GM21367 (cell line): ENCODE data around the gene UBXN2A.
"Not testable (repeated sequence)": the region's sequence is repeated elsewhere in the genome, so short reads cannot be mapped to it uniquely, and the experiment has no call there.

ENCODE experiments used
- ATAC-seq: cut with Tn5 transposase; IDR thresholded peaks from one replicate; pipeline ENCODE4 v1.9.1; 2021; ENCODE audit not compliant: unreplicated experiment

Gene UBXN2A

DNA sequence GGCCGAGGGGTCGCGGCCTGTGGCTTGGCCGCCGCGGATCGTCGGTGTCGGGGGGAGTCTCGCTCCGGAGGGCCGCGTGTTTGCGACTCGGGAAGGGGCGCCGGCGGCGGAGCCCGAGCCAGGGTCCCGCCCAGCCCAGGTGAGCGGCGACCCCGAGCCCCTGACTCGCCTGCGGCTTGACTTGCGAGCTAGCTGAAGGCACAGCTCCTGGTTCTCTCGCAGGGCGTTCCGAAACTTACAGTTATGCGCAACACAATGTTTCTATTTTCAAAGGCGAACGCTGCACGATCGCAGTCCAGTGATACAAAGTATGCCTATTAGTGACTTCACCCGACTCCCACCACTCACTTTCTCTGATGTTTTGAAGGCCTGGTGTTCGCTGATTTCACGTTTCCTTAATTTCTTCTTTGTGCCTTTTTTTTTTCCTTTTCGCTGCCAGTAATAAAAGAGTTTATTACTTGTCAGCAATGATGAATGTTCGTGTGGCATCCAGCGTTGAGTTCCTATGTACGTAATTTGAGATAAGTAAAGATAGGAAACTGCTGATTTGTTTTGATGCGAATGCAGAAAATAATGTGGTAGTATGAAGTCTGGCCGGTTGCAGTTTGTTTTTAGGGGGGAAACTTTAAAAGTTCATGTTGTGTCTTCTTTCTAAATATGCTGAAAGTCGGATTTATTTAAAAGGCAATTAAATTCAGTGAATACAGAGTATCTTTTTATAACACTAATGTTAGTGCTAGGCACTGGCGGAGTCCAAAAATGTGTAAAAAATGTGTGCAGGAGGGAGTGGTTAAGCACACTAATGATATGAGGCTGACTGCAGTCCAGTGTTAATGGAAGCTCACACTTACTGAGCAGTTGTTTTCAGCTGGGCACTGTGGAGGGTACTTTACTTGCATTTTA lies 706 bp downstream of the UBXN2A start:
- peak; percentile 48 for ATAC-seq

DNA sequence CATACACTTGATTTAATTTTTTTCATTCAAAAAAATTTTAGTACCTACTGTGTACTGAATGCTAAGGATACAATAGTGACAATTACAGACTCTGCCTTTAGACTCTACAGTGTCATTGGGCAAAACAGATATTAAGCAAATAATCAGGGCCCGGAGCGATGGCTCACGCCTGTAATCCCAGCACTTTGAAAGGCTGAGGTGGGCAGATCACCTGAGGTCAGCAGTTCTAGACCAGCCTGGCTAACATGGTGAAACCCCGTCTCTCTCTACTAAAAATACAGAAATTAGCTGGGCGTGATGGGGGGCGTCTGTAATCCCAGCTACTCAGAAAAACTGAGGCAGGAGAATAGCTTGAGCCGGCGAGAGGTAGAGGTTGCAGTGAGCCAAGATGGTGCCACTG lies 1.4 kb downstream of the UBXN2A start:
- no peak for ATAC-seq

DNA sequence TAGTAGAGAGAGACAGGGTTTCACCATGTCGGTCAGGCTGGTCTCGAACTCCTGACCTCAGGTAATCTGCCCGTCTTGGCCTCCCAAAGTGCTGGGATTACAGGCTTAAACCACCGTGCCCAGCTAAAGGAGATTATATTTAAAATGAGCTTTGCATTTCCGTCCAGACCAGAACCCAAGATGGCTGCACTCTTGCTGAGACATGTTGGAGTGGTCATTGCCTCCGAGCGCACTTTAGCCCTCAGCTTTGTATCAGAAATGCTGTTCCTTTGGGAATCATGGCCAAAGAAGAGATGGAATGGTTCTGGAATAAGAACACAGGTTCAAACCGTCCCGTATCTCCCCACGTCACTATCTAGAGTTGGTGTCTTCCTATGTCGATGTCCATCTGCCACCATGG lies 3.4 kb downstream of the UBXN2A start:
- no peak for ATAC-seq

DNA sequence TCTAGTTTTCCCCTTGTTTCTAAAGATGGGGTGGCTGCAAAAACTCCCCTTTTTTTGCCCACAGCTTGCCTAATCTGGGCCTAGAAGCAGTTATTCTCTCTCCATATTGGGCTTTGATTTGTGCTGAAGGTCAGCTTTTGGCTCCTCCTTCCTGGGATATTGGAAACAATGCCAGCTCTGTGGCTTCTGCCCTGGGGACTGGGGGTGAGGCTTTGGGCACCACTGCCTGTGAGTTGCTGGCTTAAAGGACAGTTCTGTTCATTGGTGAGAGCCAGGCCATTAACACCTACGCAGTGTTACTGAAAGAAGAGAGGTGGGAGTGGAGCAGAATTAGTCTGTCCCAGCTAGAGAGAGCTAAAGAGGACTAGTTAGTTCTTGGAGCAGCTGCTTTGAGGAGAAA lies 4.3 kb downstream of the UBXN2A start:
- ATAC-seq, result no peak

DNA sequence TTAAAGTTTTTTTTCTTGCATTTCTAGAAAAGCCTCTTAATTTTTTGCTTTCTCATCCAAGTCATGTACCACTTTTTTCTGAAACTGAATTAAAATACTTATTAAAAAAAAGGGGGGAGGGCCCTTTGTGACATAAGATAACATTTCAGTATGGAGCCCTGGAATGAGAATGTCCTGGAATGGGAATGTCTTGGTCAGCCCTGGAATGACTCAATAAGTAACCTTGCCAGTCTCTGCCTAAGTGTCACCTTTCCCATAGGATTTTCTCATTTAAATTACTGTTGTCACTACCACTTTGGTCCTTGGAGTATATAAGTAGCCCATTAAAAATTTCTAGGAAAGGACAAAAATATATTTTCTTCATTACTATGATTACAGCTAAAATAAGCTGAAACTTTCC lies 4.7 kb downstream of the UBXN2A start:
- ATAC-seq, result no peak

DNA sequence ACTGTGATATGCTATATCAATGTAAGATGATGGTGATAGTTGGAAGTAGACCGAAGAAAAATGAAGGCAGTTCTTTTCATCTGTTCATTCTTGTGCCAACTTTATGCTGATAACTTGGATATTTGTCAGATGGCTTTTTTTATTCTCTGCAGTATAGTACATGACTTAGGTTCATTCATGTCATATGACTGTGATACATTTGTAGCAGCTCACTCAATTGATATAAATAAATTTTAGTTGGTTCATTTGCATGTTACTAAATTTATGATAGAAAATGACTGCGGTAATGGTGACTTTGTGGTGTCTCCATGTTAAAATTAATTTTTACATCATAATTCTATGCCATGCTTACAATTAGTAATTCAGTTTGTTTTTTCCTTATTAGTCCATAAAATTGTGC lies 7.1 kb downstream of the UBXN2A start:
- no peak for ATAC-seq

DNA sequence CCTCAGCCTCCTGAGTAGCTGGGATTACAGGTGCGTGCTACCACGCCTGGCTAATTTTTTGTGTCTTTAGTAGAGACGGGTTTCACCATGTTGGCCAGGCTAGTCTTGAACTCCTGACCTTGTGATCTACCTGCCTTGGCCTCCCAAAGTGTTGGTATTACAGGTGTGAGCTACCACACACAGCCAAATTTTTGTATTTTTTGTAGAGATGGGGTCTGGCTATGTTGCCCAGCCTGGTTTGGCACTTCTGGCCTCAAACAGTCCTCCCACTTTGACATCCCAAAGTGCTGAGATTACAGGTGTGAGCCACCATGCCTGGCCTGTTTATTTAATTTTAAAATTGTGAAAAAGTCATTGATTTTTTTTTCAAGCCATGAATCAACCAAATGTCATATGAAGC lies 12.3 kb downstream of the UBXN2A start:
- ATAC-seq, result not testable (repeated sequence)

DNA sequence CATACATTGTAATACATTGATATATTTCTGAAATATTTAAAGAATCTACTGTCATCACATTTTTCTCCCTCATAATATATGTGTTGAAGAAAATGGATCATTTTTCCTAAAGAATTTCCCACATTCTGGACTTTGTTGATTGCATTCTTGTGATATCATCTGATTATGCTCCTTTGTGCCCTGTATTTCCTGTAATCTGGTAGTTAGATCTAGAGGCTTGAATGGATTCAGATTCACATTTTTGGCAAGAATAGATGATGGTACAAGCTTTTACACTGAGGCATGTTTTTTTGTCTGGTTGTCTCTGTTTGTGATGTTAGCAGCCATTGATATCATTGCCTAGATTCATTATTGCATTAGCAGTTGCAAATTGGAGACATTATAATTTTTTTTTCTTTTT lies 13.4 kb downstream of the UBXN2A start:
- ATAC-seq, result no peak

DNA sequence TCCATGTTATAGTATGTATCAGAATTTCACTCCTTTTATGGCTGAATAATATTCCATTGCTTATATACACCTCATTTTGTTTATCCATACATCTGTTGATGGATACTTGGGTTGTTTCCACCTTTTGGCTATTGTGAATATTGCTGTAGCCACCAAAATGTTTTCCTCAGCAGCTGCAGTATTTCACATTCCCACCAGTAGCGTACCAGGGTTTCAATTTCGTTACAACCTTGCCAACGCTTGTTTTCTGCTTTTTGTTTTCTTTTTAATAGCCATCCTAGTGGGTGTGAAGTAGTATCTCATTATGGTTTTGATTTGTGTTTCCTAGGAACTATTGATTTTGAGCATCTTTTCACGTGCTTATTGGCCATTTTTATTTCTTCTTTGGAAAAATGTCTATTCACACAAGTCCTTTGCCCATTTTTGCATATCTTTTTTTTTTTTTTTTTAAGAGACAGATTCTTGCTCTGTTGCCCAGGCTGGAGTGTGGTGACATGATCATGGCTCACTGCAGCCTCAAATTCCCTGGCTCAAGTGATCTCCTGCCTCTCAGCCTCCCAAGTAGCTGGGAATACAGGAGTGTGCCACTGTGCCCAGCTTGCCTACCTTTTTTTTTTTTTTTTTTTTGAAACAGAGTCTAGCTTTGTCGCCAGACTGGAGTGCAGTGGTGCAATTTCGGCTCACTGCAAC lies 14.2 kb downstream of the UBXN2A start:
- ATAC-seq, result no peak

DNA sequence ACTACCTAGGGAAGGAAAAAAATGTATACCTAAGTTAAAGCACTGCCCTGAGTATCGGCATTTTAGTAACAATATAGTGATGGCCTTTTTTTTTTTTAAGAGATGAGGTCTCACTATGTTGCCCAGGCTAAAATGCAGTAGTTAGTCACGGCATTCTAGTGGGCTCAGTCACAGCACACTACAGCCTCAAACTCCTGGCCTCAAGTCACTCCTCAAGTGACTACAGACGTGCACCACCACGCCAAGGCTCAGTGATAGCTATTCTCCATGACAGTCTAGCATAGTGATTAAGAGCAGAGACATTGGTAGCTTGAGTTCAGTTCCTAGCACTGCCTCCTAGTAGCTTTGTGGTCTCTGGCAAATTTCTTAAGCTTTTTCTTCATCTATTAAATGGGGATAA lies 27.6 kb downstream of the UBXN2A start:
- ATAC-seq, result no peak

DNA sequence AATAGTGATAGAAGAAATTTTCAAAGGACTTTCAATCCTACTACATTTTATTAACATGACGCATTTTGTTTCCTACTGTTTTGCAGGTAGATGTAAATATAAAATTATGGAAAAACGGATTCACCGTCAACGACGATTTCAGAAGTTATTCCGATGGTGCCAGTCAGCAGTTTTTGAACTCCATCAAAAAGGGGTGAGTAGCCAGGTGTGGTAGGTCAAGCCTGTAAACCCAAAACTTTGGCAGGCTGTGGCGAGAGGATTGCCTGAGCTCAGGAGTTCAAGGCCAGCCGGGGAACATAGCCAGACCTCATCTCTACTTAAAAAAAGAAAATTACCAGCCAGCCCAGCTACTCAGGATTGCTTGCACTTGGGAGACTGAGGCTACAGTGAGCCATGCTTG lies 36.6 kb downstream of the UBXN2A start:
- no peak for ATAC-seq

DNA sequence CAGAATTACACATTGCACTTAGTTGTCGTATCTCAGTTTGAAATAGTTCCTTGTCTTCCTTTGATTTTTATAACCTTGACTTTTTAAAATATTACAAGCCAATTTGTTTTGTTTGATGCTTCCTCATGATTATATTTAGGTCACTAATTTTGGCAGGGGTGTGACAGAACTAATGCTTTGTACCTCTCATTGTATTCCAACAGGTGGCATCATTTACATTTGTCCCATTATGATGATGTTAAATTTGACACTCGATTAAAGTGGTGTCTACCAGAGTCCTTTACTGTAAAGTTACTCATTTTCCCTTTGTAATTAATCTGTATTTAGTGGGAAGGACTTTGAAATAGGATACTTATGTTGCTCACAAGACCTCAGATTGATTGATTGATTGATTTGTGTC lies 48.1 kb downstream of the UBXN2A start:
- no peak for ATAC-seq

DNA sequence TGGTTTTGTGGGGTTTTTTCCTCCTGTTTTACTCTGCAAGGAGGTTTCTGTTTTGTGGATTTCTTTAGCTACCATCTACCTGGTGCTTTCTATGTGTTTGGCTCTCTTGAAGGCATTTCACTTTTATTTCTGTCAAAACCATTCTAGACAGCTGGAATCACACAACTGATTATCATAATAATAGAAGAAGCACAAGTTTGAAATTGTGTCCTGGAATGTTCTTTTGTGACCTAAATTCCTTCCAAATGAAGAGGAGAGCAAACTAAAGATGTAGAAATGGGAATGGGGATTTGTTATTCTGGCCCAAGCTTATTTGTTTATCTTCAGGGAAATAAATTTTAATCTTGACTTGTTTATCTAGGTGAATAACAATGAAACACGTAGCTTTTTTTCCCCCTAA lies 52.7 kb downstream of the UBXN2A start:
- no peak for ATAC-seq

DNA sequence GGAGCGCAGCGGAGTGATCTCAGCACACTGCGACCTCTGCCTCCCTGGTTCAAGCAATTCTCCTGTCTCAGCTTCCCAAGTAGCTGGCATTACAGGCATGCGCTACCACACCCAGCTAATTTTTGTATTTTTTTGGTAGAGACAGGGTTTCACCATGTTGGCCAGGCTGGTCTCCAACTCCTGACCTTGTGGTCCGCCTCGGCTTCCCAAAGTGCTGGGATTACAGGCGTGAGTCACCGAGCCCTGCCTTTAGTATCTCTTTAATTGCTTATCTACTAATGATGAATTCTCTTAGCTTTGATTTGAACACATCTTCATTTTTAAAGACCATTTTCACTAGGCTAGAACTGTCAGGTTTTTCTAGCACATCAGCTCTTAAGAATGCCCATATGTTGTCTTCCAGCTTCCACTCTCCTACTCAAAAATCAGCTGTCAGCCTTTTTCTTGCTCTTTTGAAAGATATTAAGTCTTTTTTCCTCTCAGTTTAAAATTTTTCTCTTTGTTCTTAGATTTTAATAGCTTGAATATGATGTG lies 53.5 kb downstream of the UBXN2A start:
- ATAC-seq, result no peak

DNA sequence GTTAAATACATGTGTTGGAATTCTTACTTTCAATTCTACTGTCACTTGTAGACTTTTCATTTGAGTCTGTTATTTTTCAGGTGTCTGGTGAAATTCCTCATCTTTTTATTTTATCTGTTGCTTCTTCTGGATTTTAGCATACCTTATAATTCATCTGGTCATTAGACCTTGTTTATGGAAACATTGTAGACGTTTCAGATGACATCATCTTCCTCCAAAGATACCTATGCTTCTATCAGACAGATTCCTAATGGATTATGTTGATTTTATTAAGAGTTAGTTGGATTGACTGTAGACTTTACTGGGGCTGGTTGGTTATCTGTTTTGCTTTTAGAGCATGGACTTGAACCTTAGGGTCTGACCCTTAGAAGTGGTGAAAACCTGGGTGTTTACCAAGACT lies 54.3 kb downstream of the UBXN2A start:
- ATAC-seq, result no peak

DNA sequence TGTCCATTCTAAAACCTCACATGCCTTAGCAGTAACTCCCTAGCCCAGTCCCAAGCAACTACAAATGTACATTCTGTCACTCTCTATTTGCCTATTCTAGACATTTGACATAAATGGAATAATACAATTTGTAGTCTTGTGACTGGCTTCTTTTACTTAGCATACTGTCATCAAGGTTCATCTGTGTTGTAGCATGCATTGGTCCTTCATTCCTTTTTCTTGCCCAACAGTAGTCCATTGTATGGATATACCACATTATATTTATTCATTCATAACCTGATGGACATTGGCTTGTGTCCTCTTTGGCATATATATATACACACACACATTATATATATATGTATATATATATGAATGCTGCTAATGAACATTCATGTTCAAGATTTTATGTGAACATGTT lies 67.4 kb downstream of the UBXN2A start:
- ATAC-seq, result no peak

DNA sequence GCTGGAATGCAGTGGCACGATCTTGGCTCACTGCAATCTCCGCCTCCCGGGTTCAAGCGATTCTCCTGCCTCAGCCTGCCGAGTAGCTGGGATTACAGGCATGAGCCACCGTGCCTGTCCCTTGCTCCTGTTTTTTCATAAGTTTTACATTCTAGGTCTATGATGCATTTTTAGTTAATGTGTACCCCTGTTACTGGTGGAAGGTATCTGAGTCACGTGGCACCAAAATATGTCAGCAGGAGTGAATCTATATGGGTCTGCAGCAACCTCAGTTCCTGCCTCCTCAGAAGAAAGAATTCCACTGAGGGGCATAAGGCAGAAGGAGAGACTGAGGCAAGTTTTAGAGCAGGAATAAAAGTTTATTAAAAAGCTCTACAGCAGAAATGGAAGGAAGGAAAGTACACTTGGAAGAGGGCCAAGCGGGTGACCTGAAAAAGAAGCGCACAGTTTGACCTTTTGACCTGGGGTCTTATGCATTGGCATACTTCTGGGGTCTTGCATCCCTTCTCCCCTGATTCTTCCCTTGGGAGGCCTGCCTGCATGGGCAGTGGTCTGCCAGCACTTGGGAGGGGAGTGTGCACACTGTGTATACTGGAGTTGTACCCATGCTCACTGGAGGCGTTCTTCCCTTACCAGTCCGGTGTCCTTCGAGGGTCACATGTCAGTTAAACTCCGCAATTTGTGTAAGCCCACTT lies 68.6 kb downstream of the UBXN2A start:
- no peak for ATAC-seq

DNA sequence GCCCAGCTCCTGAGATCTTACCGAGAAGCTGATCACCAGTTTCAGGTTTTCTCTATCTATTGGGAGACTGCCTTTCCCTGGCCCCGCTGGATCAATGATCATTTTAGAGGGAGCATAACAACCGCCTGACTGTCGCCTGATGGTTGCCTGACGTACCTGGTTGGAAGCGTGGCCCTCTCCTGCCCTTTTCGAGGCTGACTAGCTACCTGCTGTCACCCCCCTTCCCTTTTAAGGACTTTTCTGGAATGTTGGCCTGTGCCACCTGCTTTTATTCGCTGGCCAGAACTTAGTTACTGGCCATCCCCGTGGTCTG lies 69.1 kb downstream of the UBXN2A start:
- ATAC-seq, result no peak

DNA sequence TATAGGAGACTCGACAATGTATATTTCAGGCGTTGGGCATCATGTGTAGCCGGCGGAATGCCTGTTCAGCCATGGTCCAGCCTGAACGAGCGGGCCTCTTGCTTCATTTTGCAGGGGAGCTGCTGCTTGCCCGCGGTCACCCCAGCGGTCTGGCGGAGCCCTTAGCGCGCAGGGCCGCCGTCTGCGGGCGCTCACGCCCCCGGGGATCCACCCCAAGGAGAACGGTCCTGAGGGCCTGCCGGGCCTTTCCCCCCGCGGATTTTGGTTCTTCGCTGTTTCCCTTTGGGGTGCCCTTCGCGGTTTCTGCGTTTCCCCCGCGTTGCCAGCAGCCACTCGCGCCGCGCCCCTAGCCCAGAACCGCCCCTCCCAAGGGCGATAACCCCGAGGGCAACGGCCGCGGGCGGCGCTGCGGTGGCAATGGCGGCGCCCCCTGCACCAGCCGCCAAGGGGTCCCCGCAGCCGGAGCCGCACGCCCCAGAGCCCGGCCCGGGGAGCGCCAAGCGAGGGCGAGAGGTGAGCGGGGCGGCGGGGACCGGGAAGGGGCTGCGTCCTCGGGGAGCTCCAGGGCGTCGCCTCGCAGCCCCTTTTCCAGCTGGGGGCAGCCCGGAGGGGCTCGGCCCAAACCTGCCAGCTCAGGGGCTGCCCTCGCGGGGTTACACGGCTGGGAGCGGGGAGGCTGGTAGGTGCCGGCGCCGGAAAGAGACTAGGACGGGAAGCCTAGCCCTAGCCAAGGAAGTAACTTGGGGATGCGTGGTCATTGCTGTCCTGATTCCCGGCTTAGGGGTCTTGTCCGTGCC lies 69.6 kb downstream of the UBXN2A start, which contains the start of gene MFSD2B:
Gene MFSD2B (plus strand): TSS at position 406 of the 797 bp plus-strand sequence. CDS start 12 bp downstream, at position 418.
- ATAC-seq, result no peak

DNA sequence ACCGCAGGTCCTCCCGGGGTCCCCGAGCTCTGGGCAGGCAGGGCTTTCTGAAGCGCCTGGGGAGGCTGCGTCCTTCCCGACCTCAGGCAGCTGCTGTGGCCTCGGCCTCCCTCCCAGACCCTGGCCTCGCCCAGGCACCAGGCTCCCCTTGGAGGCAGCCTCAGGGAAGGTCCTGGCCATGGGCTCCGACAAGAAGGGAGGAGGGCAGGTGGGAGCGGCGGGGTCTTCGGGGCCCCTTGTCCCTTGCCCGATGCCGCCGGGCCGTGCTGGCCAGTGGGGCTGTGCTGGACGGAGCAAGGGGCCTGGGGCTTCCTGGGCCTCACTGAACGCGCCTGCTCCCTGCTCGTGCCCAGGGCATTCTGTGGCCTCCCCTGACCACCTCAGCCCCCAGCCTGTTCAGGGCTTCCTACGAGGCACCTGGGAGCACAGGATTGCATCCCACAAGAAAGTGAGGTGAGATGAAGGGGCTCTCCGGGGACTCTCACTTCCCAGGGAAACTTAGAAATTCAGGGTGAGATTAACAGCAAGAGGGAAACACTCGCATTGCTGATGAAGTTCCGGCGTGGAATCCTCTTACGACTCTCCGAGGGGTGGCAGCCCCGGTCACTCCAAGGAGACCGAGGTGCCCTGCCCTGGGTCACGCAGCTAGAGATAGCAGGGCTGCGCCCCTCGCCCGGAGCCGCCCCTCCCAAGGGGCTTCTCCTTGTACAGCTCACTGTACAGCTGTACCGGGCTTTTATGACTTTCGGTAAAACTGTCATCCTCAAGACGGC lies 70.4 kb downstream of the UBXN2A start:
- no peak for ATAC-seq
